Central memory CD8-positive, alpha-beta T cell (primary cell): ENCODE results near the gene NCAPD2.

Experiments used
- ATAC-seq: fragments of 150-1000 bp; cut with Tn5 transposase; replicated peaks from 2 replicates; pipeline ENCODE4 v1.10.0; 2022; ENCODE audit warnings: mild to moderate bottlenecking, moderate FRiP score, moderate number of reproducible peaks; ENCODE audit not compliant: poor library complexity, severe bottlenecking; ENCODE audit errors: extremely low read depth
- DNase-seq, 2 donors: peaks; one replicate each; pipeline ENCODE4 v3.0.0; 2021; ENCODE audit warnings: low spot score in 2 of 2
- H3K27ac Mint-ChIP-seq: one replicate; pipeline ENCODE4 v1.8.0; 2022; ENCODE audit warnings: low read depth, mild to moderate bottlenecking, moderate library complexity, mixed read lengths
- H3K27me3 Mint-ChIP-seq: one replicate; pipeline ENCODE4 v1.8.0; 2022; ENCODE audit warnings: mixed read lengths
- H3K36me3 Mint-ChIP-seq: one replicate; pipeline ENCODE4 v1.8.0; 2022; ENCODE audit warnings: mild to moderate bottlenecking, moderate library complexity, mixed read lengths; ENCODE audit not compliant: insufficient read depth
- H3K4me1 Mint-ChIP-seq: one replicate; pipeline ENCODE4 v1.8.0; 2022; ENCODE audit warnings: mixed read lengths
- H3K4me3 Mint-ChIP-seq: one replicate; pipeline ENCODE4 v1.8.0; 2022; ENCODE audit warnings: mild to moderate bottlenecking, moderate library complexity, mixed read lengths
- H3K9me3 Mint-ChIP-seq: one replicate; pipeline ENCODE4 v1.8.0; 2022; ENCODE audit warnings: mixed read lengths

The NCAPD2 gene

DNA sequence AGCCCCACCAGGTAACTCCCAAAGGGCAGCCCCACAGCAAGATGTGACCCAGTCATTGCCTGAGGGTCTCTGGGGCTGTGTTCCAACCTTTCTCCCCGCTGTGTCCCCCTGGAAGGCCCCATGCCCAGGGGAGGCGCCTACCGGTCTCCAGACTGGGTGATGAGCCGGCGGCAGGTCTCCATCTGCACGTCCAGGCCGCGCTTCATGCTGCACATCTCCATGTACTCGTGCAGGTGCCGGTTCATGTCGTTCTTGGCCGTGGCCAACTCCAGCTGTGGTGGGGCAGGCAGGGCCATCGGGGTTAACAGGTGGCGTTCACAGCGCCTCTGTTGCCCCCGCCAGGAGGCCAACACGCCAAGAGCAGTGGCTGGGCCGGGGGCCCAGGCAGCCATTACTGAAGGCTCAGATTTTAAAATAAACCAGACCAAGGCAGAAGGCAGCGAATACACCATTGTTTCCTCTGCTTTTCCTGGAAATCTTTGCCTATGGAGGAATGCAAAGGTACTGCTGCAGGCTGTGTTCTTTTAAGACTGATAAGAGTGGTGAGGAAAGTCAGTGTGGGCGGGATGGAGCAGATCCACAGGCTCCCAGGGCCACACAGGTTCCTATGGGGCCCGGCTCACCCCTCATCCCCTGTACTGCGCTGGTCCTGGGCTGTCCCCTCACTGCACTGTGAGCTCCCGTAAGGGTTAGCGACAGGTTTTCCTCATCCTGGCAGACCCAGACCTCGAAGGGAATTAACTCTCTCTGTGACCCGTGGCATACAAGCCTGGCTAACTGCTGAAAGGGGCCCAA, 47.7 kb downstream of the NCAPD2 start:
- Mint-ChIP-seq H3K4me3 (no peak overlapping the region), H3K27me3 (no peaks in the 10 kb centered on the region), H3K4me1 (peaks cover 29% of the 10 kb centered on the region)

DNA sequence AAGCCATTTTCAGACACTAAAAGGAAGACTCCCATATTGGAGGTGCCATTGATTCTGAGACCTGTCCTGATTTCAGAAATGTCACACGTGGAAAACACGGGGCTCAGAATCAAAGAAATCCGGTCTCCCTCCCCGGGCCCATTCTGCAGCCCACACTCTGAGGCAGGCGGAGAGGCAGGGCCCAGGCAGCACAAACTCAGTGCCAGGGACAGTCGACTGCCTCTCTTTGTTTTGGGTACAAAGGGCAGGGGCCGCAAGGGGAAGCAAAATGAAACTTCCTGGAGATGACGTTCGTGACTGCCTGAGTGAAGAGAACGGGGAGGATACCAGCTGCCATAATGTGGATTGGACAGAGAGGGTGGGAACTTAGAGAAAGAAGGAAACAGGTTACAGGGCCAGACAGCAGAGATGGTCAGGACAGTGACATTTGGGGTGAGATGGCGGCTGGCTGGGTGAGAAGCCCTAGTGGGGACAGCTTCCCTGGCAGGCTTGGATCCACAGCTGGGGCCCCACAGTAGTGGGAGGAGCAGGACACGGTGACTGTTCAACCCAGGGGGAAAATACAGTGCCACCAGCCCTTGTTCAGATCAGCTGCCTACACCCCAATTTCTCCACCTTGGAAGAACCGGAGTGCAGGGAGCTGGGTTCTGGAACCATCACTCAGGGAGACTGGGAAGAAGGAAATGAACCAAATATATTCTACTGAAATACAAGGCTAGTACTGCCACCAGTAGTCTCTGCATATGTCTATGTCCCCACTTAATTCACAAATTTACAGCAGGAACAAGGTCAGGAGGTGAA, 48.5 kb downstream of the NCAPD2 start:
- no peak overlapping the region for H3K27ac Mint-ChIP-seq
- ATAC-seq, result no peak
- H3K27me3 Mint-ChIP-seq, result no peaks in the 10 kb centered on the region
- H3K4me1 Mint-ChIP-seq, result peaks cover 23% of the 10 kb centered on the region
- H3K36me3 Mint-ChIP-seq, result peaks cover 36% of the 10 kb centered on the region
- H3K4me3 Mint-ChIP-seq, result no peak overlapping the region
- DNase-seq, result no peak
- H3K9me3 Mint-ChIP-seq, result no peaks in the 10 kb centered on the region

More for the DNA sequence above, 47.7 kb downstream of the NCAPD2 start:
- Mint-ChIP-seq H3K27ac (no peak overlapping the region), H3K36me3 (peaks cover 39% of the 10 kb centered on the region), H3K9me3 (no peaks in the 10 kb centered on the region)
- no peak for ATAC-seq
- no peak for DNase-seq

DNA sequence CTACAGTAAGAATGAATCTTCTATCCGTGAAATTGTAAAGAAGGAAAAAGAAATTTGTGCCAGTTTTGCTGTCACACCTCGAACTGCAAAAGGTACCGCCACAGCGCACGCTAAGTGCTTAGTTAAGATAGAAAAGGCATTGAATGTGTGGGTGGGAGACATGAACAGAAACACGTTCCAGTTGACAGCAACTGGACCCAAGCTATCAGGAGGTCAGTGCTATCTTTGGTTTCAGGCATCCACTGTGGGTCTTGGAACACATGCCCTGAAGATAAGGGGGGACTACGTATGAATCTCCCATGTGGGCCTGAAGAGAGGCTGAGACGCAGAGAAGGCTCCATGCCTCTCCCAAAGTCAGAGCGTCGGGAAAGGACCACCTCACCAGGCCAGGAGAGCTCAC, 52.1 kb downstream of the NCAPD2 start:
- Mint-ChIP-seq H3K9me3 (no peaks in the 10 kb centered on the region), H3K4me1 (peaks cover under 1% of the 10 kb centered on the region), H3K27ac (no peak overlapping the region), H3K4me3 (no peak overlapping the region), H3K27me3 (no peaks in the 10 kb centered on the region), H3K36me3 (peaks cover 22% of the 10 kb centered on the region)
- ATAC-seq (no peak), DNase-seq (no peak)

DNA sequence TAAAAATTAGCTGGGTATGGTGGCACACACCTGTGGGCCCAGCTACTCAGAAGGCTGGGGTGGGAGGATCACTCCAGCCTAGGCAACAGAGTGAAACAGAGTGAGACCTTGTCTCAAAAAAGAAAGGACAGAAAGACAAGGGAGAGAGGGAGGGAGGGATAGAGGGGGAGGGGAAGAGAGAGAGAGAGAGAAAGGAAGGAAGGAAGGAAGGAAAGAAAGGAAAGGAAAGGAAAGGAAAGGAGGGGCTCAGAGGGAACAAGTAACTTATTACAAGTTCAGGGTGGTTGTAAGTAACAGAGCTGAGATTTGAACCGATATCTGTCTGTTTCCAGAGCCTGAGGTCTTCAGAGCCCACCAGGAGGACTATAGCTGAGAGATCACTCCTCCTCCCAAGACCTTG, 53.7 kb downstream of the NCAPD2 start:
- Mint-ChIP-seq H3K4me3 (no peak overlapping the region), H3K27ac (no peak overlapping the region), H3K36me3 (peaks cover 27% of the 10 kb centered on the region), H3K27me3 (no peaks in the 10 kb centered on the region), H3K4me1 (peaks cover 16% of the 10 kb centered on the region), H3K9me3 (no peaks in the 10 kb centered on the region)
- ATAC-seq (no peak), DNase-seq (no peak)

DNA sequence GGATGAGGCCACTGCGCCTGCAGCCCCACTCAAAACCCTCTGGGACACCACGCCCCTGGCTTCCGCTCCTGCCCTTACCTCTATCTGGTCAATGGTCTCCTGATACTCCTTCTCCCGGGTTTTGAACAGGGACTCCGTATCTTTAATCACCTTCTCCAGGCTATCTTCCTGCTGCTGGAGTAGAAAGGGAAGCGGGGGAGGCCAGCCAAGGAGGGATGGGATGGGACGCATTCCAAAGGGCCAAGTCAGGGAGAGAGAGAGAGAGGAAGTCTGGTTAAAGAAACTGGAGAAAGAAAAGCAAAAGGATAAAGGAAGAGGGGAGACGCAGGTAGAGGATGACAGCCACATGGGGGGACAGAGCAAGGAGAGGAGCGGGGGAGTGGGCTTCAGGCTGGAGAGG, 54.1 kb downstream of the NCAPD2 start:
- peaks cover 28% of the 10 kb centered on the region for H3K36me3 Mint-ChIP-seq

DNA sequence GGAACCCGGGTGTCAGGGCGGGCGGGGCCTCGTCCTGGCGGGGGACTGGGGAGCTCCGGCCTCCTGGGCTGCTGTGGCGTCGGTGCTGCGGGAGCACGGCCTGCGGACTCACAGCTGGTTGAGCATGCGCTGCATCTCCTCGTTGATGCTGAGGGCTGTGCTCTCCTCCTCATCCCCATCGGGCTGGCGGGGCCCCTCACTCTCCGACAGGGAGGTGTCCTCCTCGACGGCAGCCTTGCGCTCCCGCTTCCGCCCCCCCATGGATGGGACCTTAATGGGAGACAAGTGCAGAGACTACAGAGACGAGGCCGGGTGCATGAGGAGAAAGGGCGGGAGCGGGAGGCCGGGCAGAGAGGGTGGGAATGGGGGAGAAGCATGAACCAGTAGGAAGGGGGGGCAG, 54.7 kb downstream of the NCAPD2 start:
- ATAC-seq (no peak), DNase-seq (no peak)
- Mint-ChIP-seq H3K27me3 (no peaks in the 10 kb centered on the region), H3K27ac (peak overlapping the region; percentile 56), H3K36me3 (peaks cover 29% of the 10 kb centered on the region), H3K9me3 (no peaks in the 10 kb centered on the region), H3K4me1 (peaks cover 26% of the 10 kb centered on the region), H3K4me3 (no peak overlapping the region)

More for the DNA sequence above, 54.1 kb downstream of the NCAPD2 start:
- H3K27me3 Mint-ChIP-seq, result no peaks in the 10 kb centered on the region
- ATAC-seq (no peak), DNase-seq (no peak)
- no peaks in the 10 kb centered on the region for H3K9me3 Mint-ChIP-seq
- peaks cover 20% of the 10 kb centered on the region for H3K4me1 Mint-ChIP-seq
- no peak overlapping the region for H3K4me3 Mint-ChIP-seq
- no peak overlapping the region for H3K27ac Mint-ChIP-seq

DNA sequence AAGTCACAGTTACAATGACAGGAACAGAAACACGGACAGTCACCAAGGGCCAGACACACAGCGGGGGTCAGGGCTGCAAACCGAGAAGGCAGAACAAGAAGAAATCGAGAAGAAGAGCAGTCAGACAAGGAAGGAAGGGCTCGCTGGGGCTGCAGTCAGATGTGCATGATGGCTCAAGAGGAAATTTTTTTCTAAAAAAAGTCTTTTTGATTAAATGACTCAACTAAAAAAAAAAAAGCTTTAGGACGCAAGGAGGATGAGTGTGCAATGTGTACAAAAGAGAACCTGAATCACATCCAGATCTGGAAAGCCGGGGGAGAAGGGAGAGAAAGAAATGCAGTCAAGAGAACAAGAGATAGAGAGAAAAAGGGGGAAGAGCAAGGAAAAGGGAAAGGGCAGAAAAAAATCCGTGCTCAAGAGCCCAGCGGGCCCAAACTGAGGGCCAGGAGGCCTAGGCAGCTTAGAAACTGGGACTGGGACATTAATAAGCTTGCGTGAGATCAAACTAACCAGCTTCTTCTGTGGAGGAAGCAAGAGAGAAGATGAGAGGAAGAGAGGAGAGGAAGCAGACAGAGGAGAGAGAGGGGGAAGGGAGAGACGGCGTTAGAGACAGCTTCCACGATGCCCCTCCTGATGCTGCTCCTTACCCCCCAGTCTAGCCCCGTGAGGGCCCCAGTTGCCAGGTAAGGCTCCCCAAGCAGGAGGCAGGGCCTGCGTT, 55.2 kb downstream of the NCAPD2 start:
- H3K4me1 Mint-ChIP-seq, result peaks cover 31% of the 10 kb centered on the region
- H3K9me3 Mint-ChIP-seq, result no peaks in the 10 kb centered on the region
- no peaks in the 10 kb centered on the region for H3K27me3 Mint-ChIP-seq

DNA sequence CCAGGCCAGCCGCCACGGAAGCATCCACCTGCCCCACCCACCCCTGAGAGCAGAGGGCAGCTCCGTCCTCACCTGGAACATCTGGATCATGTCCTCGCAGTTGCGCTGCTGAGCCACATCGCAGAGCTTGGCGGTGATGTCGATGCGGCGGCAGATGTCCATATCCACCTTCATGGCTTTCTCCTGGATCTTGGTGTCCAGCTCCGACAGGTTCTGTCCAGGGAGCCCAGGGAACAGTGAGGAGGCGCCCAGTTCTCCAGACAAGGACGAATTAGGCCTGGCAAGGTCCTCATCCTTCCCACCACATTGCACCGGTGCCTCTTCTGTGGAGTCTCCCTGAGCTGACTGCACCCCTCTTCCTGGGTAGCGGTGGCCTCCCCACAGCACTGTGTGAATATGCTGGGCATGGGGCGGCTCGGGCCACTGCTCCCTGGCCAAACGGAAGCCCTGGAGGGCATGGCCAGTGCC, 55.8 kb downstream of the NCAPD2 start:
- H3K4me1 Mint-ChIP-seq, result peaks cover 37% of the 10 kb centered on the region
- H3K27ac Mint-ChIP-seq, result peak overlapping the region; percentile 56
- H3K4me3 Mint-ChIP-seq, result no peak overlapping the region
- no peaks in the 10 kb centered on the region for H3K27me3 Mint-ChIP-seq
- ATAC-seq (no peak), DNase-seq (no peak)
- peaks cover 26% of the 10 kb centered on the region for H3K36me3 Mint-ChIP-seq
- no peaks in the 10 kb centered on the region for H3K9me3 Mint-ChIP-seq

More for the DNA sequence above, 55.2 kb downstream of the NCAPD2 start:
- Mint-ChIP-seq H3K36me3 (peaks cover 29% of the 10 kb centered on the region), H3K4me3 (no peak overlapping the region), H3K27ac (peak overlapping the region; percentile 56)
- no peak for ATAC-seq
- no peak for DNase-seq

DNA sequence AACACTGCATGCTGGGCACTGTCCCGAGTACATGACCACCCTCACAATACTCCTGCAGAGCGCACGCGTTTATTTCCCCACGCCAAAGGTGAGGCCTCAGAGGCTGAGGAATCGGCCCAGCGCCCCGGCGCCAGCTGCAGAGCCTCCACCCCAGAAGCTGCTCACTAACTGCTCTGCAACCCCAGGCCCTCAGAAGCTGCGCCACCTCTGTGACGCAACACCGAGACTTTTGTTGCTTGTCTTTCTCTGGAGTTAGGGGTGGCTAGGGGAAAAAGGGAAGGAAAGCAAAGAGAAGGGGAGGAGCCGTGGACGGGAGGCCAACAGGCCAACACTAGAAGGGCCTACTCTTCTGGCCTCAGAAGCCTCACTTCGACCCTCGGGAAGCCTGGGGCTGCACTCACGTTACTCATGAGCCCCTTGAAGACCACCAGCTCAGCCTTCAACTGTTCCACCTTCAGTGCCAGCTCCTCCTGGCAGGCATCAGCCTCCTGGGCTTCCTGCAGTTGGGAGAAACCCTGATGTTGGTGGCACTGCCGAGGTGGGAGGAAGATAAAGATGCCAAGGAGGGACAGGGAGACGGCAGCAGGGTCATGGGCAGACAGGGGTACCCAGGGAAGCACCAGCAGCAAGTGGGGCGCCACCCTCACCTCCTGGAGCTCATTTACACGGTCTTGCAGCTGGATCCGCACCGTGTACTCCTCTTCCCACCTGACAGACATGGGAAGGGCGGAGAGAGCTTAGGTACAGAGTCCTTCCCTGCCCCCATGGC, 56.6 kb downstream of the NCAPD2 start:
- DNase-seq (no peak), ATAC-seq (no peak)
- H3K36me3 Mint-ChIP-seq, result peaks cover 29% of the 10 kb centered on the region
- no peak overlapping the region for H3K27ac Mint-ChIP-seq
- H3K4me3 Mint-ChIP-seq, result no peak overlapping the region
- H3K27me3 Mint-ChIP-seq, result no peaks in the 10 kb centered on the region
- no peaks in the 10 kb centered on the region for H3K9me3 Mint-ChIP-seq
- peaks cover 42% of the 10 kb centered on the region for H3K4me1 Mint-ChIP-seq

DNA sequence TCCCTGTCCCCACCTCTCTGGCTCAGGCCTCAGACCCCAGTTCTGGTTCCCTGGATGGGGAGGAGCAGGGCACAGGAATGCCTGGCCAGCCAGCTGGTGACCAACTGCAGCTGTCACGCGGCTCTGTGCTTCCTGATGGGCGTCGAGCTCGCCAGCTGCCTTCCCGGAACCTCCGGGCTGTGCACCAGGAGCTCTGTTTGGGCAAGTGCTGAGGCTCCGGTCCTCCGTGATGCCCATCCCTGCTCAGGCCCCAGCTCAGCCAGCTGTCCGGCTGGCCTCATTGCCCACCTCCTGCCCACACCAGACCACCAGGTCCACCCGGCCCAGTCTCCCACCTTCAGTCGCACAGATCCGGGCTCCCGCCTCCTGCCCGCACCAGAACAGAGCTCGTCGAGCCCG, 57.2 kb downstream of the NCAPD2 start:
- Mint-ChIP-seq H3K27me3 (no peaks in the 10 kb centered on the region), H3K9me3 (no peaks in the 10 kb centered on the region), H3K36me3 (peaks cover 29% of the 10 kb centered on the region), H3K27ac (peak overlapping the region; percentile 55), H3K4me3 (no peak overlapping the region), H3K4me1 (peaks cover 42% of the 10 kb centered on the region)
- ATAC-seq (no peak), DNase-seq (no peak)

DNA sequence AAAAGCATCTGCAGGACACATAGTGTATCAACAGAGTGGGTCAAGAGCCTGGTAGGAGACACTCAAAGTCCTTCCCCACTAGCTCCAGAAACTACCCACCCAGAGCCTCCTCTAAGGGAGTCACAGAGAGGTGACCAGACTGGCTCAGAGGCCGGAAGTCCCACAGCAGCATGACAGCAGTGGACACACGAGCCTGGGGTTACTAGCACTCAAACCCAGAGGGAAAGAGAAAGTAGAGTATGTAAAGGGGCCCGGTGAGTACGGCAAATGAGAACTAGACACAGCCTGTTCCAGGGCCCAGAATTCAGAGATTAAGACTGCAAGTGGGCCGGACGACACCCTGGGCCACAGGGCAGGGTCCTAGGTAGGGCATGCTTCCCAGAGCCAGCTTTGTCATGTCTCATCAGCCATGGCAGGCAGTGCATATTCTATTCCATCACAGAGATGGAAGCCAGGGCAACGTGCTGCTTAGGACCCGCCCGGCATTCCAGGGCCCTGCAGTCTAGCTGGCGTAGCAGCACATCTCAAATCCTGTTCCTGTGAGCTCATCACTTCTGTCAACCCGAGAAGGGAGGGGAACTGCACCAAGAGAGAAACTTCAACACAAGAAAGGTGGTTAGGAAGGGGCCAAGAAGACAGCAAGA, 57.7 kb downstream of the NCAPD2 start:
- Mint-ChIP-seq H3K27ac (peak overlapping the region; percentile 55), H3K4me1 (peaks cover 42% of the 10 kb centered on the region), H3K4me3 (no peak overlapping the region), H3K36me3 (peaks cover 27% of the 10 kb centered on the region), H3K27me3 (no peaks in the 10 kb centered on the region), H3K9me3 (no peaks in the 10 kb centered on the region)
- ATAC-seq (no peak), DNase-seq (no peak)
